HG03442 (cell line): ENCODE data around the gene ASTN2.
A peak's percentile ranks its signal among the peaks of the same experiment; 100 is the strongest.

ENCODE experiments used
- ATAC-seq: cut with Tn5 transposase; IDR thresholded peaks from one replicate; pipeline ENCODE4 v1.9.1; 2021; ENCODE audit warnings: mild to moderate bottlenecking, moderate library complexity; ENCODE audit not compliant: unreplicated experiment

ASTN2 gene

GRCh38 chr9:116984111-116984510, 430.7 kb downstream of the ASTN2 start:
- no peak for ATAC-seq

- ATAC-seq: no peak
Measured at GRCh38 chr9:116980582-116981120, 434.2 kb downstream of the ASTN2 start.

GRCh38 chr9:116979456-116979855, 435.4 kb downstream of the ASTN2 start:
- no peak for ATAC-seq

- ATAC-seq: no peak
Measured at GRCh38 chr9:116978155-116978554, 436.7 kb downstream of the ASTN2 start.

- no peak for ATAC-seq
Measured at GRCh38 chr9:116975126-116975525, 439.7 kb downstream of the ASTN2 start.

- ATAC-seq: no peak
Measured at GRCh38 chr9:116966199-116966598, 448.7 kb downstream of the ASTN2 start.

- no peak for ATAC-seq
Measured at GRCh38 chr9:116964258-116964657, 450.6 kb downstream of the ASTN2 start.

GRCh38 chr9:116959809-116960208, 455.0 kb downstream of the ASTN2 start:
- no peak for ATAC-seq

GRCh38 chr9:116958881-116959280, 456.0 kb downstream of the ASTN2 start:
- ATAC-seq: no peak

GRCh38 chr9:116954731-116955130, 460.1 kb downstream of the ASTN2 start:
- ATAC-seq: no peak

GRCh38 chr9:116953271-116953670, 461.6 kb downstream of the ASTN2 start:
- no peak for ATAC-seq

- ATAC-seq: no peak
Measured at GRCh38 chr9:116952436-116952810, 462.4 kb downstream of the ASTN2 start.

GRCh38 chr9:116951588-116952435, 463.0 kb downstream of the ASTN2 start:
- ATAC-seq: peak; percentile 79

GRCh38 chr9:116945817-116946216, 469.0 kb downstream of the ASTN2 start:
- ATAC-seq: no peak

GRCh38 chr9:116944714-116945534, 469.9 kb downstream of the ASTN2 start:
- no peak for ATAC-seq

- ATAC-seq: no peak
Measured at GRCh38 chr9:116943970-116944369, 470.9 kb downstream of the ASTN2 start.

- ATAC-seq: peak; percentile 60
Measured at GRCh38 chr9:116942593-116943061, 472.2 kb downstream of the ASTN2 start.

- ATAC-seq: no peak
Measured at GRCh38 chr9:116941266-116941665, 473.6 kb downstream of the ASTN2 start.

GRCh38 chr9:116940614-116941215, 474.1 kb downstream of the ASTN2 start:
- no peak for ATAC-seq

GRCh38 chr9:116939614-116940013, 475.2 kb downstream of the ASTN2 start:
- peak; percentile 50 for ATAC-seq

- ATAC-seq: no peak
Measured at GRCh38 chr9:116939161-116939560, 475.7 kb downstream of the ASTN2 start.
